NCI-H1105 (cell line): Measurements from ENCODE around the gene CFDP1.
A peak's percentile ranks its signal among the peaks of the same experiment; 100 is the strongest.
"Not testable (repeated sequence)": the region's sequence is repeated elsewhere in the genome, so short reads cannot be mapped to it uniquely, and the experiment has no call there.

Experiments
- DNase-seq: peaks from one replicate; lab custom pipeline; 2025; lab: John Stamatoyannopoulos, UW

The CFDP1 gene

DNA sequence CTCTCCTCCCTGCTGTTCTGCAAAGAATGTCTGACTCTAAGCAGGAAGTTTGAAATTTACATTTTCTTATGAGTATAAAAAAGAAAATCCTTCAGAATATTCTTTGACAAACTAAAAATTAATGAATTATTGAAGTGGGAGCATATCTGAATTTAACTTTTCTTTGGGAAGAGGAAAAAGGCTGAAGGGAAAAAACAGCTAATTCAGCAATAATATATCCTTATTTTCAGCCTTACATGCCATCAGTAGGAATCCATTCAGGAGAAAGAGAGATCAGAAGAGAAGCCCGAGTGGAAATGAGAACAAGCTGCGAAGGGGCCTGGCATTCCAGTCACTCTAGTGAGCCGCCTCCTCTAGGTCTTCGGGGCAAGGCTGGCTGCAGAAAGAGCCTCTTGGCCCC lies 140.1 kb downstream of the CFDP1 start:
- no peak for DNase-seq

DNA sequence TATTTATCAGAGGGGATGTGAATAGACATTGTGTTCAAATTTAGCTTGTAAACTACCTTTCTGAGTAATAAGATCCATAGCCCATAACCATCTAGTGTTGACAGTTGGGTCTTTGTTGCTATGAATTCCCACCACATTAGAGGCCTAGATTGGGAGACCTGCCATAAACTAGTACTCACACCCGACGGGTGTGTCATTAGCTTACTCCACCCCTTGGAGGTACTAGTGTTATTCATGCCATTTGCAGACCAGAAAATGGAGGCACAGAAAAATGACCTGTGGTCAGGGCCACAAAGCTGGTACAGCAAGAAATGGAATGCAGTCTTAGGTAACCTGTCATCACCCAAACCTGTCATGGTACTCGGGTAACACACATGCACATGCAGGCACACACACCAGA lies 140.6 kb downstream of the CFDP1 start:
- no peak for DNase-seq

DNA sequence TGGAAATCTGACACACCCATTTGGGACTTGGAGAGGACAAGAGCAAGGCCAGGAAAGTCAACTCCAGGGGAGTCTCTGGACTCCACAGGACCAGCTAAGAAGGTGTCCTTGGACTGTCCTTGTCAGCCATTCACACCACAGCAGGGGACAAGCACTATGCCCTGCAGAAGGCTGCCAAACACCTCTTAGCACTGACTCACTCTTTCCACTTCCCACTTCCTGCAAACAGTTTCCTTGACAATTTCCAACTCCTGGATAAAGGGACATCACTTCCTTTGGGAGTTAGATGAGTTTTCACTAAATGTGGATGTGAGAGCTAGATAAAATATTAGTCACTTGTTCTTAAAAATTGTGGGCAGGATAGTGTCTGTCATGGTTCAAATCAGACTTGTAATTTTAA lies 144.1 kb downstream of the CFDP1 start:
- no peak for DNase-seq

DNA sequence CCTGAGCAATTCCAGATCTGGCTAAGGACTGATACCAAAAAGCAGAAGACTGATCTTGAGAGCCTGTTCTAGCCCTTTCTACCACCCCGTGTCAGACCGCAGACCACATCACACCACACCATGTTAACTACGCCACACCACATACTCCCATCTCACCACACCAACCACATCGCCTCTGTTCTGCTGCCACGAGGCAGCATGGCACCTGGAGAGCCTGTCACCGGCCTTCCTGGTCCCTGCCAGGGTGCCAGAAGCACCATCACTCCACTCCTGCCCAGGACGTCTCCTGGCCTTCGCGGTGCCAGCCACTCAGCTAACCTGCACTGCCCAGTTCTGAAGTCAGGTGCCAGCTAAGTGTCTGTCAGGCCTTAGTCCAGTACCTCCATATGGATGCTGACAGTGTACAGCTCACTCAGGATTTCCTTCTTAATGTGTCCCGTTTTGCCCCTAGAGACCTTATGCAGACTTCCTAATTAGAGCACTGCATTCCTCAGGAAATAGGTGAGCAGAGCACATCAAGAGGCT lies 144.6 kb downstream of the CFDP1 start:
- no peak for DNase-seq

DNA sequence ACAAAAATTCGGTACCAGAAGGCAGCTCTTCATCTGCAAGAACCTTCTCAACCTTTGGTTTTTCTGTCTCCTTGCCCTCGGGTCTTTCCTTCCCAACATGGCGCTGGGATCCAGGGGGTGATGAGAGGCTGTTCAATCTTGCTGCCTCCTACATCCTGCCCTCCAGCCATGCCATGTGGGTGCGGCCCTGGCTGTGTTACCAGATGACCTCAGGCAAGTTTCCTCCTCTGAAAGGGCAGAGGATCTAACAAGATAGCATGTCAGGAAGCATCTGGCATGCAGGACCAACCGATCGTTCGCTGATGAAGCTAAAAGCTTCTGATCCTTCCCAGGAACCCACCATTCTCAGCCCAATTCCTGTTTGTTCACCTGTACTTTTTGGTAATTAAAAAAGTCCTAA lies 145.1 kb downstream of the CFDP1 start:
- no peak for DNase-seq

DNA sequence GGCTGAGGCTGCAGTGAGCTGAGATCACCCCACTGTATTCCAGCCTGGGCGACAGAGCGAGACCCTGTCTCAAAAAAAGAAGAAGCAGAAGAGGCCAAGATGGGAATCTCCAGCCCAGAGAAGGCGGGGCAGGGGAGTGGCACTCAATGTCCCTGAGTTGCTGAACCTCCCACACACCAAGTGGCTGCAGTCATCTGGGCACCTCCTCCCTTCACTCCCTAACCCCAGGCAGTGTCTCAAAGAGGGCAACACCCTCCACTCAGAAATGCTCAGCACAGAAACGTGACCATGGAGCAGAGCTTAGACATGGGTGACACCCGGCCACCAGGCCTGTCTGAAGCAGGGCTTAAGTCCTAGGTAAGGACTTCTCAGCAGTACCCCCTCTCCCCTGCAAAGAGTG lies 145.6 kb downstream of the CFDP1 start:
- DNase-seq, result no peak

DNA sequence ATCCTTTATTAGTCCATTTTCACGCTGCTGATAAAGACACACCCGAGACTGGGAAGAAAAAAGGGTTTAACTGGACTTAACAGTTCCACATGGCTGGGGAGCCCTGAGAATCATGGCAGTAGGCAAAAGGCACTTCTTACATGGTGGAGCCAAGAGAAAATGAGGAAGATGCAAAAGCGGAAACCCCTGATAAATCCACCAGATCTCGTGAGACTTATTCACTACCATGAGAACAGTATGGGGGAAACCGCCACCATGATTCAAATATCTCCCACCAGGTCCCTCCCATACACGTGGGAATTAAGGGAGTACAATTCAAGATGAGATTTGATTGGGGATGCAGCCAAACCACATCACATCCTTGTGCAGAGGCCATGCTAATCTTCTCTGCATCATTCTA lies 146.9 kb downstream of the CFDP1 start:
- DNase-seq, result no peak

DNA sequence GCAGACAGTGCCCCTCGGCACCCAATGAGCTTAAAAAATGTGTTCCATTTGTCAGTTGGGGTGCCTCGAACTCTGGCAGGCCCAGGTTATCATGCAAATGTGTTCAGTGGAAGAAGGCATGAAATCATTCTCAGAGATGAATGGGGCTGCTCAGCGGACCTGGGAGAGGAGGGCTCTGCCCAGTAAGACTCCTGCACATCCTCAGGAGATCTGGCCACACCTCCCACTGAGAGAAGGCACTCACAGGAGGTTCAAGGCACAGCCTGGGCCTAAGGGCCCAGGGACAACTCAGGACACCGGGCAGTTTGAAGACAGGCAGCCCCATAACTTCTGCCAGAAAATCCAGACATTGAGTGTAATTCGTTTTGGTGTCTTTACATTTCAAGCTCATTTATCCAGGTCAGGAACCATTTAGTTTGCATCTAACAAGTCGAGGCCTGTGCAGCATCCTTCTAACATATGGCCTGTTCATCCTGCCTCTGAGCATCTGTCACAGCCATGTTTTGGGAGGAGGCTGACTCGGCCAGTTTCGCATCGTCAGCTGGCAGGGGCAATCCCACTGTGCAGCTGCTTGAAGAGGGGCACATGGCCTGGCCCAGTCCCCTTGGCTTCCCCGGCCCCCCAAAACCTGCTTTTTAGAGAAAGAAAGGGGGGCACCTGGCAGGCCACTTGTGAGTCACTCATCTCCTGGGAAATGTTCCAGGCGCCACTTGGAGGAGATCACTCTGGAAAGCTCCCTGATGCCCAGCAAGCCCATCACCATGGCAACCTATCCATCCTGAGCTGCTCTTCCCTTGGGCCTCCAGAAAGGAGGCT lies 150.6 kb downstream of the CFDP1 start:
- no peak for DNase-seq

DNA sequence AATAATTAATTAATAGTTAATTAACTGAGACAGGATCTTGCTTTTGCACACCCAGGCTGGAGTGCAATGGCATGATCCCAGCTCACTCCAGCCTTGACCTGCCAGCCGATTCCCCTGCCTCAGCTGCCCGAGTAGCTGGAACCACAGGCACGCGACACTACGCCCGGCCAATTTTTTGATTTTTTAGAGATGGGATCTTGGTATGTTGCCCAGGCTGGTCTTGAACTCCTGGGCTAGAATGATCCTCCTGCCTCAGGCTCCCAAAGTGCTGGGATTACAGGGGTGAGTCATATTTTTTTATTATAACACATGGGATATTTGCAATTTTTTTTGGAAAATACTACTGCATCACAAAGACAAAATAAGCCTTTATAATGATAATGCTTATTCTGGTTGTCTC lies 151.5 kb downstream of the CFDP1 start:
- DNase-seq, result no peak

DNA sequence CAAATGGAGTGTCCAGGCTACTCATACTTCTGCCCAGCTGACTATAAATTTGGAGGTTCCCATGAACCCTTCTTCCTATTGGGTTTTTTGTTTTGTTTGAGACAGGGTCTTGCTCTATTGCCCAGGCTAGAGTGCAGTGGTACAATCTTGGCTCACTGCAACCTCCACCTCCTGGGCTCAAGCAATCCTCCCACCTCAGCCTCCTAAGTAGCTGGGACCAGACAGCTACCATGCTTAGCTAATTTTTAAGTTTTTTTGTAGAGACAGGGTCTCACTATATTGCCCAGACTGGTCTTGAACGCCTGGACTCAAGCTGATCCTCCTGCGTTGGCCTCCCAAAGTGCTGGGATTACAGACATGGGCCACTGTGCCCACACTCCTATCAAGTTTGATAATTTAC lies 152.3 kb downstream of the CFDP1 start:
- DNase-seq, result not testable (repeated sequence)

DNA sequence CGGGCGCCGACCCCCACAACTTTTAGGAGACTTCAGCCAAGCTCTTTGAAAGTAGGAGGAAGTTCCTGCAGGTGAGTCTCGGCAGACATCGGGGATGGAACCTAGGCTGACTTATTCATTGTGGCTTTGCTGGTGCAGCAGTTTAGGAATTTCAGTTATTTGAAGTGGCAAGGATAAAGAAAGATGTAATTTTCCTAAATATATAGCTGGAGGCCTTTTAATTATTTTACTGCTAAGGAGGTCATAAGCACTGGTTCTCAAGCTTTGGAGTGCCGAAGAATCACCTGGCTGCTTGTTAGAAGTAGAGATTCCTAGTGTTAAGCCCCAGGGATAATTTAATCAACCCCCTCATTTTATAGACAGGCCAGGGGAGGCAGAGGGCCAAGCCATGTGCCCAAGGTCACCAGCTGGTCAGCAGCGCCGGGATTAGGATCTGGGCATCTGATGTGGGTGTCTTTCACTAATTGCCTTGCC lies 152.9 kb downstream of the CFDP1 start:
- DNase-seq, result no peak

DNA sequence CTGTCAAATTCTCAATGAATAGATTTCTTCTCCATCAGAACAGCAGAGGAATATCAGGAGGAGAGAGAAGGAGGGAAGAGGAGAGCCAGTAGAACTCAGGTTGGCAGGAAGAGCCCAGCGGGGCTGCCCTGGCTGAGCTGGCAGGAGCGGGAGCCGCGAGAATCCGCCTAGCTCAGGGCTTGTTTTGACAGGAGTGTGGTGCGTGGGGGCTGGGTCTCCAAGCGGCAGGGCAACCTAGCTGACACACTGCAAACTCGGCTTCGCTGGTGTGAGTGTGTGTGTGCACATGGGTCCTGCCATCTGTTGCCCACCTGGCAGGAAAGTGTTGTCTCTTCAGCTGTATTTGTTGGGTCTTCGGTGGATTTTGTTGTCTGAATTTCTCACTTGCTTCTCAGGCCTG lies 154.0 kb downstream of the CFDP1 start:
- no peak for DNase-seq

DNA sequence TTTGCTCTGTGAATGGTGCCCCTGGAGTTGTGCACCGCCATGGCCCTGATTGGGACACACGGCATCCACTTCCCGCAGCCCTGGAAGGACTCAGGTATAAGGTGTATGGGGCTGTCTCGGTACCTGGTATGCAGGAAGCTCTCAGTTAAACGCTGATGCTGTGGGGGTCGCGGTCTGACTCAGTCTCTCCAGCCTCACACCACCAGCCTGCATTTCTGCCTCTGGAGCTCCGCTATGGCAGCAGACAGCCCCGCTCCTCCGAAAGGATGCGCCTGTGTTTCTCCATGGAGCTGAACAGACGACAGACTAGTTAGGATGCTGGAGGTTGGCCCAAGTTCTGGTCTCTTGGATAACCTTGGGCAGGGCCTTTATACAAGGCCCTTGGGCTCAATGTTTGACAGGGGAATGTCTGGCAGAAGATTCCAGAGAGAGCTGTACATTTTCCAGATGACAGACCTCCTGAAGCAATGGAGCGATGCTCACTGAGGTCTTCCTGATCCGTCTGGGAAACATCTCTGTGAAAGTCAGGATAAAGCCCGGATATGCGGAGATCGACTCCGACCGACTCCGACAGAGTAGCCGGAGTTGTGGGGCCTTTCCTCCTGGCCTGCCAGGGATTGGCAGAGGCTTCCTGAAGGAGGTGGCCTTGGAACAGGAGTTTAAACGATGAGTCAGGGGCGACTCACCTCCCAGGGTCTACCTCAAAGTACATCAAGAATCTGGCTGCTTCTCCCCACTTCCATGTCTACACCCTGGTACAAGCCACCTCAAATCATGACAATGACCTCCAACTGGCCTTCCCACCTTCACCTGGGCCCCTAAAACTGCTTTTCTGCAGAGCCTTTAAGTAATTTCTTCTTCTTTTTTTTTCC lies 160.0 kb downstream of the CFDP1 start:
- DNase-seq, result no peak

DNA sequence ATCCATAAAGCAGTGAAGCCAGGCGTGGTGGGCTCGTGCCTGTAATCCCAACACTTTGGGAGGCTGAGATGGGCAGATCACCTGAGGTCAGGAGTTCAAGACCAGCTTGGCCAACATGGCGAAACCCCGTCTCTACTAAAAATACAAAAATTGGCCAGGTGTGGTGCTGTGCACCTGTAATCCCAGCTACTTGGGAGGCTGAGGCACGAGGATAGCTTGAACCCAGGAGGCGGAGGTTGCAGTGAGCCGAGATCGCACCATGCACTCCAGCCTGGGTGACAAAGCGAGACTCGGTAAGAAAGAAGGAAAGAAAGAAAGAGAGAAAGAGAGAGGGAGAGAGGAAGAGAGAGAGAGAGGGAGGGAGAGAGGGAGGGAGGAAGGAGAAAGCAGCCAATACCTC lies 160.7 kb downstream of the CFDP1 start:
- not testable (repeated sequence) for DNase-seq

DNA sequence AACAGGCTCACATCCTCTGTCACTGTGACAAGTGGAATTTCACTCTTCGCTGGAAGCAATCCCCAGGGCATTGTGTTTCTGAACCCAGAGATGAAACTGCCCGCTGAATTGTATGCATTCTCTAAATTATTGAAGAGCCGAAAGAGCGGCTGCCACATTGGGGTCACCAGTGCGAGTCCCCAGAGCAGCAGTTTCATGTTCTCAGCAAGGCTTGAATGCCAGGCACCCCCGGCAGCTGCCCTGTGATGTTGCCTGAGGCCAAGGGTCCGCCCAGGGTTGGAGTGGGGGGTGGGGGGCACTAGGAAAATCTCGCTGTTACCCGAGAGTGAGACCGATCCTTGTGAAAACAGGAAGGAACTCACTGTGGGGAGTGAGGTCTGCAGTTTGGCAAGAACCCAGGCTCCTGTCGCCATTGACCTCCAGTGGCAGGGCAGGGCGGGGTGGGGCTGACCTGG lies 161.2 kb downstream of the CFDP1 start:
- DNase-seq, result no peak

DNA sequence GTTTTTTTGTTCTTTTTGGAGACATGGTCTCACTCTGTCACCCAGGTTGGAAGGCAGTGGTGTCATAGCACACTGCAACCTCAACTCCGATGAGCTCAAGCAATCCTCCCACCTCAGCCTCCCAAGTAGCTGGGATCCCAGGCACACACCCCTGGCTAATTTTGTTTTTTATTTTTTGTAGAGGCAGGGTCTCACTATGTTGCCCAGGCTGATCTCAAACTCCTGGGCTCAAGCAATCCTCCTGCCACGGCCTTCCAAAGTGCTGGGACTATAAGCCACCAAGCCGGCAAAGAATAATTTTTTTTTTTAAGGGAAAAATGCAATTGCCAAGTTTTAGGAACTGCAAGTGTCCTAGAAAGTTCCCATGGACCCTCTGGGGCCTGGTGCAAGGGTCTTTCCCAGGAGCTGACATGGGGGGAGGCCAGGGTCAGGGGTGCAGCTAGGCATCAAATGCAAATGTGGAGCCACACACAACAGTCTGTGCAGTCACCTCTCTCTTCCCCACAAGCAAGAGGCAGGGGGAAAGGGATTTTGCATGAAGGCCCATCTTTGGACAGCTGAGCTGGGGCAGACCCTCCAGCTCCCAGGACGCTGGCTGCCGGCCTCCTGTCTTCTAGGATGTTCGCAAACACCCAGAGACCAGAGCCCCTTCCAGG lies 161.7 kb downstream of the CFDP1 start:
- no peak for DNase-seq

DNA sequence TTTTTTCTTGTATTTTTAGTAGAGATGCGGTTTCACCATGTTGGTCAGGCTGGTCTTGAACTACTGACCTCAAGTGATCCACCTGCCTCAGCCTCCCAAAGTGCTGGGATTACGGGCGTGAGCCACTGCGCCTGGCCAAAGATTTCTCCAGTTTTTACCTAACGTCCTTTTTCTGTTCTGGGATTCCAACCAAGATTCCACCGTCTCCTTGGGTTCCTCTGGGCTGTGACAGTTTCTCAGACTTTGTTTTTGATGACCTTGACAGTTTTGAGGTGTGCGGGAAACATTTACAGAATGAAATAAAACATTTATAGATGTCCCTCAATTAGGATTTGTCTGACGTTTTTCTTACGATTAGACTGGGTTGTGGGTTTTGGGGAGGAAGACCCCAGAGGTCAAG lies 163.9 kb downstream of the CFDP1 start:
- DNase-seq, result not testable (repeated sequence)

DNA sequence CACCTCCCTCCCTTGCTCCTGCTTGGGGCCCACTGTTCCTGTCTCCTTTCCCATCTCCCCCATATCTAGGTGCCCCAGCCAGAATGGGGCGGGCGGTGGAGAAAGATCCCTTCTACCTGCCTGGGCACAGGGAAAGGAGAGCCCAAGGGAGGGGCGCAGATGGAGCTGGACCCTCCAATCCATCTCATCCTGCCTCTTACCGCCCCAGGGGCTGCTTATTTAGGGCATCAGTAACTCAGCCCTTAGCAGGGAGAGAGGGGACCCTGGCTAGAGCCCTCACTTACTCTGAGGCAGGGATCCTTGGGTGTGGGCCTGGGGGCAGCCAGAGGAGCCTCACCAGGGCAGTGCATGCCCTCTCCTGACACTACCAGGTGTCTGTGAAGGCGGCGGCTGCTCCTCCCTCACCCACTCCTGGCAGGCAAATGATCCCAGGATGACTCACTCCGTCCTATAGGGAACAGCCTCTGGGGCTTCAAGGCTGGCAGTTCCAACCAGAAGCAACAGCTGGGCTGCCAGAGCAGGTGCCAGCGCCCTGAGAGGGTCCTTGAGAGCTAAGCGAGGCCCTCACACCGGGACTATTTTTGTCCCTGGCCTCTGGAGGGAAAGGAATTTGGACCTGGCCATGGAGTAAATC lies 165.6 kb downstream of the CFDP1 start:
- peak; percentile 47 for DNase-seq

DNA sequence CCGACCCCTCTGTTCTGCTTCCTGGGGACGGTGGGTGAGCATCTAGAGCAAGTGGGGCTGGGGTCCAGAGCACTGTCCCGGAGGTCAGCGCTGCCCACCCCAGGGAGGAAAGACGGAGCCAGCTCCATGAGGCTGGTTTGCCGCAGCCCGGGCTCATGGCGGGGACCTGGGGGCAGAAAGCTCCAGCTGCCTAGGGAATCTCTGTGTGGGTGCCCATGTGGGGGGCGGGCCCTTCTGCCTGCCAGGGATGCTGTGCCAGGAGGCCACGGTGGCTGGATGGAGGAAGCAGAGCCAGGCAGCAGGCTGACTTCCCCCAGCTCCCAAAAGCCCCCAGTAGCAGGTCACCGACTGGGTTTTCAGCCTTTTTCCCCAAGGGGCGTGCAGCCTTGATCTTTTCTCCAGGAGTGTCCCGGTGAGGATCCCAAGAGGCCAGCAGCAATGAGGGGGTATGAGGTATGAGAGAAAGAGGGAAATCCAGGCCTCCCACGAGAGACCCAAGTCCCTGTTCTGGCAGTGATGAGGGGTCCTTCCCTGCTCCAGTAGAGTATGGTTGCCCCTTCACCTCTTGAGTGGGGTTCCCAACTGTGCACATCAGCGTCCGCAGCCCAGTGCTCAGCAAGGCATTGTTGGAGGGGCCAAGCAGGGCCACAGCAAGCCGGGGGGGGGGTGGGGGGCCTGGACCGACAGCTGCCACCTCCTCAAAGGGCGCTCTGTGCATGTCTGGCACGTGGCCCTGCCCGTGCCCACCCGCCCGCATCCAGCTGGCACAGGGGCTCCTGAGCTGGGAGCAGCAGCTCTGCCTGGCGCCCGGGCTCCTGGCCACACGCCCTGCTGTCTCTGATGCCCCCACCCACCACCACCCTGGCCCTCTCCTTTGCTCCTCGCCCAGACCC lies 166.3 kb downstream of the CFDP1 start:
- DNase-seq, result no peak

DNA sequence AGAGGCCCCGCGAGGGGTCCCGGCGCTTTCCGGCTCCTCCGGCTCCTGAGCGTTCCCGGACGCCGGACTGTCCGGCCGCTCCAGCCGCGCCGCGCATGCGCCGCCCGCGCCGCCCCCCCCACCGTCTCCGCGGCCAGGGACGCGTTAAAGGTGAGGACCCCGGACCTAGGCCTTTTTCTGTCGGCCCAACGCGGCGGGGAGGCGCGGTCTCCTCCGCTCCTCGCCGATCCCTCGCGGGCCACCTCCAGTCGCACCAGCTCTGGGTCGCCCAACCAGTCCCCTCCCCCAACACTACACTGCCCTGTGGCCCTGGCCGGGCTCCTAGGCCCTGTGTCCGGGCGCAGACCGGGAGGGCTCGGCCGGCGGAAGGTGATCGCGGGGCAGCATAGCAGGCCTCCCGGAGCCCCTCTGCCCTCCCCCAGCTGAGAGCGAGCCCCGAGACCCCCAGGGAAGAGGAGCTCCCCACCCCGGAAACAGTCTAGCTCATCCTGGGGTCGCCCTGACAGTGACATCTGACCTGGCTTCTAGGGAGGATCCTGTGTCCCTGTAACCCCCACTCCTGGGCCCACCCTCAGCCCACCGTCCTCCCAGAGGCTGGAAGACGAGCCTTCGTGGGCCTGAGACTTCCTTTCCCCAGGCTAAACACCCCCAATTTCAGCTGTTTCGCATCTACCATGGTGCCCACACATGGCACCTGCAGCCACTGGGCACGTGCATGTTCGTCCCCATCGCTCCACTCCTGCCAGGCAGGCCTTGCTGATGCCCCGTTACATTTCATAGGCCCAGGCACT lies 167.2 kb downstream of the CFDP1 start:
- DNase-seq, result peak; percentile 29
